Osteocyte (in vitro differentiated cells): ENCODE results near the gene ZYG11B. TPM values are rescaled to one million over a fixed set of nuclear protein-coding genes. Genes with fewer than 3 reads are reported as not detected.

Experiments used
- DNase-seq: peaks from one replicate; pipeline ENCODE4 v3.0.0; 2021; ENCODE audit warnings: mixed read lengths; ENCODE audit not compliant: unreplicated experiment; ENCODE audit errors: extremely low spot score
- H3K27ac Mint-ChIP-seq: one replicate; pipeline ENCODE4 v1.8.0; 2021; ENCODE audit warnings: mild to moderate bottlenecking, mixed read lengths; ENCODE audit not compliant: unreplicated experiment
- H3K27me3 Mint-ChIP-seq: one replicate; pipeline ENCODE4 v1.8.0; 2021; ENCODE audit warnings: mixed read lengths; ENCODE audit not compliant: unreplicated experiment
- H3K36me3 Mint-ChIP-seq: one replicate; pipeline ENCODE4 v1.8.0; 2021; ENCODE audit warnings: mixed read lengths; ENCODE audit not compliant: unreplicated experiment
- H3K4me1 Mint-ChIP-seq: one replicate; pipeline ENCODE4 v1.8.0; 2021; ENCODE audit warnings: mixed read lengths; ENCODE audit not compliant: unreplicated experiment
- H3K4me3 Mint-ChIP-seq: one replicate; pipeline ENCODE4 v1.8.0; 2021; ENCODE audit warnings: mild to moderate bottlenecking, moderate library complexity, mixed read lengths; ENCODE audit not compliant: unreplicated experiment
- H3K9me3 Mint-ChIP-seq: one replicate; pipeline ENCODE4 v1.8.0; 2021; ENCODE audit warnings: mixed read lengths; ENCODE audit not compliant: unreplicated experiment
- total RNA-seq: library from RNA; stranded (reverse); gene quantifications from 2 replicates; pipeline ENCODE4 v1.2.1, GENCODE V29; 2021
- TF ChIP-seq, protein P1 (sequence below): fragments of 200-600 bp; sonication (generic); IDR thresholded peaks from 2 replicates; pipeline ENCODE4 v1.5.0; 2021; ENCODE audit warnings: antibody characterized with exemption, mild to moderate bottlenecking, moderate library complexity

ZYG11B gene
- total RNA-seq, 1 donor from 2014 or later, result 34.3 TPM

DNA sequence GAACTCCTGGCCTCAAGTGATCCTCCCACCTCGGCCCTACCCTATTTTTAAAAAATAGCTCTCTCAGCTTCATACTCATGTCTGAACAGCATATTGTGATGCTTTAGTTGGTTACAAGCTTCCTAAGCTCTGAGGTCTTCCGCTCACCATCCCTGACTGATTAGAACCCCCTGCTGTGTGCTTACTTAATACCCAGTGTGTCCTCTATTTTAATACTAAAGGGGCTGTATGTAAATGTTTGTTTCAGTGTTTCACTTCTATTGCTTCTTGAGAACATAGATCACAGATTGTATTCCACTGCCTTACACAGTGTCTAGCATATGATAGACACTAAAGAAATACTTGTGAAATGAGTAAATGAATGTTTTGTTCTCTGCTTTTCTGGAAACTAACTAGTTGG, 29.8 kb downstream of the ZYG11B start:
- TF ChIP-seq, protein P1, sequence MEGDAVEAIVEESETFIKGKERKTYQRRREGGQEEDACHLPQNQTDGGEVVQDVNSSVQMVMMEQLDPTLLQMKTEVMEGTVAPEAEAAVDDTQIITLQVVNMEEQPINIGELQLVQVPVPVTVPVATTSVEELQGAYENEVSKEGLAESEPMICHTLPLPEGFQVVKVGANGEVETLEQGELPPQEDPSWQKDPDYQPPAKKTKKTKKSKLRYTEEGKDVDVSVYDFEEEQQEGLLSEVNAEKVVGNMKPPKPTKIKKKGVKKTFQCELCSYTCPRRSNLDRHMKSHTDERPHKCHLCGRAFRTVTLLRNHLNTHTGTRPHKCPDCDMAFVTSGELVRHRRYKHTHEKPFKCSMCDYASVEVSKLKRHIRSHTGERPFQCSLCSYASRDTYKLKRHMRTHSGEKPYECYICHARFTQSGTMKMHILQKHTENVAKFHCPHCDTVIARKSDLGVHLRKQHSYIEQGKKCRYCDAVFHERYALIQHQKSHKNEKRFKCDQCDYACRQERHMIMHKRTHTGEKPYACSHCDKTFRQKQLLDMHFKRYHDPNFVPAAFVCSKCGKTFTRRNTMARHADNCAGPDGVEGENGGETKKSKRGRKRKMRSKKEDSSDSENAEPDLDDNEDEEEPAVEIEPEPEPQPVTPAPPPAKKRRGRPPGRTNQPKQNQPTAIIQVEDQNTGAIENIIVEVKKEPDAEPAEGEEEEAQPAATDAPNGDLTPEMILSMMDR, result no peak
- Mint-ChIP-seq H3K27ac (peak overlapping the region; percentile 2), H3K4me1 (peaks cover 15% of the 10 kb centered on the region), H3K4me3 (no peak overlapping the region), H3K9me3 (no peaks in the 10 kb centered on the region), H3K36me3 (peaks cover 6% of the 10 kb centered on the region), H3K27me3 (no peaks in the 10 kb centered on the region)
- no peak for DNase-seq

DNA sequence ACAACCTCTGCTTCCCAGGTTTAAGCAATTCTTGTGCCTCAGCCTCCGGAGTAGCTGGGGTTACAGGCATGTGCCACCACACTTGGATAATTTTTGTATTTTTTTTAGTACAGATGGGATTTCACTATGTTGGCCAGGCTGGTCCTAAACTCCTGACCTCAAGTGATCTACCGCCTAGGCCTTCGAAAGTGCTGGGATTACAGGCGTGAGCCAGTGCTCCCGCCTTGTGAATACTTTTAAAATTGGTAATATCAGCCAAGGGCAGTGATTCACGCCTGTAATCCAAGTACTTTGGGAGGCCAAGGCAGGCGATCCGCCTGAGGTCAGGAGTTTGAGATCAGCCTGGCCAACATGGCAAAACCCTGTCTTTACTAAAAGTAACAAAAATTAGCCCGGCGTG, 33.7 kb downstream of the ZYG11B start:
- no peaks in the 10 kb centered on the region for H3K9me3 Mint-ChIP-seq
- peaks cover 1% of the 10 kb centered on the region for H3K4me1 Mint-ChIP-seq
- DNase-seq, result no peak
- no peaks in the 10 kb centered on the region for H3K27me3 Mint-ChIP-seq
- peaks cover 22% of the 10 kb centered on the region for H3K36me3 Mint-ChIP-seq
- no peak overlapping the region for H3K4me3 Mint-ChIP-seq
- TF ChIP-seq, protein P1, result no peak
- no peak overlapping the region for H3K27ac Mint-ChIP-seq

DNA sequence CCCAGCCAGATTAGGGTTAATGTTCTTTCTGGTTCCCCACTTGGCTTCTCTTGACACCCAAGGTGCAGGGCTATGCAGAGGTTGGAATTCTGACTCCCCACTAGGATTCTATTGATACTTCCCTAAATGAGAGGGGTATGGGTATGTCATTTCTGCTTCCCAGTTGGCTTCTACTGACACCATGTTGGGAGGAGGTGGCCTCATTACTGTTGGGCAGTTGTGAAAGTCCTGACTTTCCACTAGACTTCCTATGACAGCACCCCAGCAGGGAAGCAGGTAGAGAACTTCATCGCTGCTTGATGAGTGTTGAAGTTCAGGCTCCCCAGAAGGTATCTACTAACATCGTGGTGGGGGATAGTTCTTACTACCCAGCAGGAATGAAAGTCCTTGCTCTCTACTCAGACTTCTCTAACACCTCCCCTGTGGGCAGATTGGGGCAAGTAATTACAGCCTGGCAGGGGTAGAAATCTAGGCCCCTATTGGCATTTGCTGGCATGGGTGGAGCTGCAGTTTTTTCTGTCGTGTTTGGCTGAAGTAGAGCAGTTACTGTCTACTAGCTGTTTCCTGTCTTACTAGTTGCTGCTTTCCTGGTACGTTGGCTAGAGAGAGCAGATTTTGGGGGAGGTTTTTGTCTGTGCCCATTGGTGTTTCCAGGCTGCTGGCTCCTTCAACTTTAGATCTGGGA, 41.5 kb downstream of the ZYG11B start:
- Mint-ChIP-seq H3K27ac (no peak overlapping the region), H3K4me1 (no peaks in the 10 kb centered on the region), H3K27me3 (no peaks in the 10 kb centered on the region), H3K36me3 (peaks cover 34% of the 10 kb centered on the region), H3K4me3 (no peak overlapping the region), H3K9me3 (no peaks in the 10 kb centered on the region)
- TF ChIP-seq, protein P1, result no peak
- DNase-seq, result no peak

DNA sequence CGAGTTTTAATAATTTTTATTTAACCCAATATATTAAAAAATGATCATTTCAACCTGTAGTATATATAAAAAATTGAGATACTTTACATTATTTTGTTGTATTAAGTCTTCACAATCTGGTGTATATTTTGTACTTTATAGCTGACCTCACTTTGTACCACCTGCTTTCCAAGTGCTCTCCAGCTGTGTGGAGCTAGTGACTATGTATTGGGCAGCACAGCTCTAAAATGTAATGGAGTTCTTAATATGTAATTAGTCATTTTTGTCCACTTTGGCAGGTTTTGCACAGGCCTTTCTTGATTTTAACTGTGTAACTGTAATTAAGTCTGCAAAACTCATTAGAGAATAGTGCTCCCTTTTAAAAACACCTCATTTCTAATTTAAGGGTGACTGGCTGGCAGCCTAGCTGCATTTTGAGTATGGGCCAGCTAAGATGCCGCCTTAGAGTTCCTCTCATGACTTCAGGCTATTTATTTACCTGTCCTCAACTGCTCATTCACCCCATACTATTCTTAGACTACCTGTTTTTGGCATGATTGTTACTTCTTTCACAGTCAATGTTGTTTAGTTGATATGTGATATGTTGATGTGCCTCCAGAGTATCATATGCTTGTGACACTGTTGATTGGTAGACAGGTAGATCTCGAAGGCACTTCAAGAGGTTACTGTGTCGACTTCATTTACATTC, 43.2 kb downstream of the ZYG11B start:
- Mint-ChIP-seq H3K9me3 (no peaks in the 10 kb centered on the region), H3K4me3 (no peak overlapping the region), H3K27ac (no peak overlapping the region), H3K4me1 (no peaks in the 10 kb centered on the region), H3K36me3 (peaks cover 32% of the 10 kb centered on the region), H3K27me3 (no peaks in the 10 kb centered on the region)
- no peak for DNase-seq
- TF ChIP-seq, protein P1, result no peak

DNA sequence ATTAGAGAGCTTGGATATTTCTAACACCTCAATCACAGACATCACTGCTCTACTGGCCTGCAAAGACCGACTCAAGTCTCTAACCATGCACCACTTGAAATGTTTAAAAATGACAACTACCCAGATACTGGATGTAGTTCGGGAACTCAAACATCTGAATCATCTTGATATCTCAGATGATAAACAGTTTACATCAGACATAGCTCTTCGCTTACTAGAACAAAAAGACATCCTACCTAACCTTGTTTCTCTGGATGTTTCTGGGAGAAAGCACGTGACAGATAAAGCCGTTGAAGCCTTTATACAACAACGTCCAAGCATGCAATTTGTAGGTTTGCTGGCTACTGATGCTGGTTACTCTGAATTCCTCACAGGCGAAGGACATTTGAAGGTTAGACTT, 45.1 kb downstream of the ZYG11B start:
- no peak for DNase-seq
- H3K27ac Mint-ChIP-seq, result no peak overlapping the region
- H3K36me3 Mint-ChIP-seq, result peaks cover 33% of the 10 kb centered on the region
- H3K4me3 Mint-ChIP-seq, result no peak overlapping the region
- H3K9me3 Mint-ChIP-seq, result no peaks in the 10 kb centered on the region
- TF ChIP-seq, protein P1, result no peak
- no peaks in the 10 kb centered on the region for H3K27me3 Mint-ChIP-seq
- H3K4me1 Mint-ChIP-seq, result no peaks in the 10 kb centered on the region
